ENCODE data around the gene KRT222. TPM values are rescaled to one million over a fixed set of nuclear protein-coding genes. Genes with fewer than 3 reads are reported as not detected.

The KRT222 gene
- total and polyA plus RNA-seq, 2 of the 13 experiments (the other 11 are each of a cell fraction or from before 2014, with no cell fraction given): not detected

GRCh38 chr17:40647624-40648383 lies 17.2 kb downstream of the KRT222 start, which contains the start of gene SMARCE1 (continued):
- TF ChIP-seq CTCF (CRISPR knock-in tag; IDR thresholded peaks at IDR 0.05) (no peak), NFYB (CRISPR knock-in tag; IDR thresholded peaks at IDR 0.05) (no peak), ZNF776 (CRISPR knock-in tag; IDR thresholded peaks at IDR 0.05) (peak; percentile 76; the same call in 1 of the 2 replicates), REPIN1 (CRISPR knock-in tag; IDR thresholded peaks at IDR 0.05; ENCODE audit: borderline replicate concordance, low read depth) (no peak; the same call in 1 of the 2 replicates), SAFB2 (CRISPR knock-in tag; IDR thresholded peaks at IDR 0.05; ENCODE audit: borderline replicate concordance, low read depth) (no peak; the same call in 1 of the 2 replicates), SPEN (CRISPR knock-in tag; IDR thresholded peaks at IDR 0.05; ENCODE audit: low read depth) (peak; percentile 93), DDIT3 (CRISPR knock-in tag; IDR thresholded peaks at IDR 0.05) (no peak), ZFP36L1 (CRISPR knock-in tag; IDR thresholded peaks at IDR 0.05) (peak; percentile 61), ZNF772 (CRISPR knock-in tag; IDR thresholded peaks at IDR 0.05) (peak; percentile 19; the same call in 1 of the 2 replicates), FOXK1 (CRISPR knock-in tag; IDR thresholded peaks at IDR 0.05; ENCODE audit: borderline replicate concordance, low read depth) (no peak), ZBED4 (CRISPR knock-in tag; IDR thresholded peaks at IDR 0.05; ENCODE audit: borderline replicate concordance) (peak; percentile 31; the same call in 1 of the 2 replicates), ZNF180 (CRISPR knock-in tag; IDR thresholded peaks at IDR 0.05; ENCODE audit: borderline replicate concordance, low read depth) (no peak), FOXO4 (CRISPR knock-in tag; conservative IDR thresholded peaks at IDR 0.05) (peak; percentile 96; the same call in 1 of the 2 replicates)
- TF ChIP-seq, protein P1, sequence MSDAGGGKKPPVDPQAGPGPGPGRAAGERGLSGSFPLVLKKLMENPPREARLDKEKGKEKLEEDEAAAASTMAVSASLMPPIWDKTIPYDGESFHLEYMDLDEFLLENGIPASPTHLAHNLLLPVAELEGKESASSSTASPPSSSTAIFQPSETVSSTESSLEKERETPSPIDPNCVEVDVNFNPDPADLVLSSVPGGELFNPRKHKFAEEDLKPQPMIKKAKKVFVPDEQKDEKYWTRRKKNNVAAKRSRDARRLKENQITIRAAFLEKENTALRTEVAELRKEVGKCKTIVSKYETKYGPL (CRISPR knock-in tag; IDR thresholded peaks at IDR 0.05): peak; percentile 44; the same call in 1 of the 2 replicates
- TF ChIP-seq, protein P2, sequence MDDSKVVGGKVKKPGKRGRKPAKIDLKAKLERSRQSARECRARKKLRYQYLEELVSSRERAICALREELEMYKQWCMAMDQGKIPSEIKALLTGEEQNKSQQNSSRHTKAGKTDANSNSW (CRISPR knock-in tag; IDR thresholded peaks at IDR 0.05; ENCODE audit: borderline replicate concordance): 0 out of 2 replicates have a peak, but pooled peaks have one; percentile 82
- TF ChIP-seq, protein P3, sequence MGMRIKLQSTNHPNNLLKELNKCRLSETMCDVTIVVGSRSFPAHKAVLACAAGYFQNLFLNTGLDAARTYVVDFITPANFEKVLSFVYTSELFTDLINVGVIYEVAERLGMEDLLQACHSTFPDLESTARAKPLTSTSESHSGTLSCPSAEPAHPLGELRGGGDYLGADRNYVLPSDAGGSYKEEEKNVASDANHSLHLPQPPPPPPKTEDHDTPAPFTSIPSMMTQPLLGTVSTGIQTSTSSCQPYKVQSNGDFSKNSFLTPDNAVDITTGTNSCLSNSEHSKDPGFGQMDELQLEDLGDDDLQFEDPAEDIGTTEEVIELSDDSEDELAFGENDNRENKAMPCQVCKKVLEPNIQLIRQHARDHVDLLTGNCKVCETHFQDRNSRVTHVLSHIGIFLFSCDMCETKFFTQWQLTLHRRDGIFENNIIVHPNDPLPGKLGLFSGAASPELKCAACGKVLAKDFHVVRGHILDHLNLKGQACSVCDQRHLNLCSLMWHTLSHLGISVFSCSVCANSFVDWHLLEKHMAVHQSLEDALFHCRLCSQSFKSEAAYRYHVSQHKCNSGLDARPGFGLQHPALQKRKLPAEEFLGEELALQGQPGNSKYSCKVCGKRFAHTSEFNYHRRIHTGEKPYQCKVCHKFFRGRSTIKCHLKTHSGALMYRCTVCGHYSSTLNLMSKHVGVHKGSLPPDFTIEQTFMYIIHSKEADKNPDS (CRISPR knock-in tag; IDR thresholded peaks at IDR 0.05): peak; percentile 23; the same call in 1 of the 2 replicates

Data from HepG2 (cell line).